ENCODE results near the gene PTPRG. TPM values are rescaled to one million over a fixed set of nuclear protein-coding genes. Genes with fewer than 3 reads are reported as not detected.

Gene PTPRG
- total RNA-seq, 1 donor, result 41.0 TPM

DNA sequence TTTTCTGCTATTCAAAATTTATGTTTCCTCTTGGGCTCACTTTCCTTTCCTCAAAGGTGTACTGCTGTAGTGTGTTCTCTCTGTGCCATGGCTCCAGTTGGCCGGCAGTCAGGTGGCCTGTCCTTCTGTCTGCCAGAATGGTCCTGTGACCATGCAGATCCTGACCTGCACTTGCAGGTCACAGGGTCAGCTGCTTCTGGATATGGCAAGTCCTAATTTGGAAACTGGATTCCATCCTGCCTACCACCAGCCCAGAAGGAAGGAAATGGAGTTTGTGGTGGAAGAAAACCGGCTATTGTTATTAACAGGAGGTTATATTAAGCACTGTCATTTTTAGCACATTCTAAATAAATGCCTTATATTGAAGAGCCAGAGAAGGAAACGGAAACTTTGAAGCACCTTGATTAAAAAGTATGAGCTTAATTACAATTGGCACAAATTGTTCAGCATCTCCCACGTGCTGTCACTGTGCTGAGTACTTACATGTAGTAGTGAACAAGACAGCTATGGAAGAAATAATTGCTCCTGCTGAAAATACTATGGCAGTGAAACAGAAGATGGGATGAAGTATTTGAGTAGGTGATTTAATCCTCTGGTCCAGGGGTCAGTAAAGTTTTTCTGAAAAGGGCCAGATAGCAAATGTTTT is 362.8 kb downstream of the PTPRG start:
- H3K4me3 ChIP-seq (ENCODE audit: low read depth, low read length), result no peak overlapping the region
- TF ChIP-seq, protein P1, sequence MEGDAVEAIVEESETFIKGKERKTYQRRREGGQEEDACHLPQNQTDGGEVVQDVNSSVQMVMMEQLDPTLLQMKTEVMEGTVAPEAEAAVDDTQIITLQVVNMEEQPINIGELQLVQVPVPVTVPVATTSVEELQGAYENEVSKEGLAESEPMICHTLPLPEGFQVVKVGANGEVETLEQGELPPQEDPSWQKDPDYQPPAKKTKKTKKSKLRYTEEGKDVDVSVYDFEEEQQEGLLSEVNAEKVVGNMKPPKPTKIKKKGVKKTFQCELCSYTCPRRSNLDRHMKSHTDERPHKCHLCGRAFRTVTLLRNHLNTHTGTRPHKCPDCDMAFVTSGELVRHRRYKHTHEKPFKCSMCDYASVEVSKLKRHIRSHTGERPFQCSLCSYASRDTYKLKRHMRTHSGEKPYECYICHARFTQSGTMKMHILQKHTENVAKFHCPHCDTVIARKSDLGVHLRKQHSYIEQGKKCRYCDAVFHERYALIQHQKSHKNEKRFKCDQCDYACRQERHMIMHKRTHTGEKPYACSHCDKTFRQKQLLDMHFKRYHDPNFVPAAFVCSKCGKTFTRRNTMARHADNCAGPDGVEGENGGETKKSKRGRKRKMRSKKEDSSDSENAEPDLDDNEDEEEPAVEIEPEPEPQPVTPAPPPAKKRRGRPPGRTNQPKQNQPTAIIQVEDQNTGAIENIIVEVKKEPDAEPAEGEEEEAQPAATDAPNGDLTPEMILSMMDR (IDR thresholded peaks at IDR 0.05; ENCODE audit: insufficient read depth, low read depth, low read length), result no peak
- no peak for DNase-seq (ENCODE audit: low read depth)

DNA sequence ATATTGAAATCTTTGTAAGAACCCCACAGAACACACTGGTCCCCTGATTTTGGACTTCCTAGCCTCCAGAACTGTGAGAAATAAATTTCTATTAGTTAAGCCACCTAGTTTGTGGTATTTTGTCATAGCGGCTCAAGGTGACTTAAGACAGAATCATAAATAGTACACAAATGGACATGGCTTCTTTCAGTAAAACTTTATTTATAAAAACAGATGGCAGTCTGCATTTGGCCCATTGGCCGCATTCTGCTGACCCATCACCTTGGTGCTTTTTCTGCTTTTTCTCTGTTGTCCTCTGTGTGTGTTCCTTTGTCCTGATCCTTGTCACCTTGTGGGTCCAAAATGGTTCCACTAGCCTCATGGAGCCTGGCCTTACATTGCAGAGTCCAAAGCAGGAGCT is 363.6 kb downstream of the PTPRG start:
- no peak overlapping the region for H3K4me3 ChIP-seq (ENCODE audit: low read depth, low read length)
- TF ChIP-seq, protein P1 (IDR thresholded peaks at IDR 0.05; ENCODE audit: insufficient read depth, low read depth, low read length), result no peak
- DNase-seq (ENCODE audit: low read depth), result no peak

DNA sequence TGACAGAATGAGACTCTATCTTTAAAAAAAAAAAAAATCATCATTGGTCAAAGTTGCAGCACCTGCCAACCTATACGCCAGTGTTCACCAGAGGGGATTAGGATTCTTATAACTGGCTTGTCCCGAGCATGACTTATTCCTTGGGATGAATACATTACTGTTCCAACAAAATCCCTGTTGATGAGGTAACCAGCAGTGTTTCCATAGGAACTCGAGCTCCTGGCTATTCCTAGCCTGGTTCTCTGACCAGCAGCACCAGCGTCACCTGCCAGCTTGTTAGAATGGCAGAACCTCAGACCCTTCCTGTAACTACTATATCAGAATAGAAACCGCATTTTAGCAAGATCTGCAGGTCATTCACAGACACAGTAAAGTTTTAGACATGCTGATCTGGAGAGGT is 364.4 kb downstream of the PTPRG start:
- no peak for DNase-seq (ENCODE audit: low read depth)
- TF ChIP-seq, protein P1 (IDR thresholded peaks at IDR 0.05; ENCODE audit: insufficient read depth, low read depth, low read length), result no peak
- no peak overlapping the region for H3K4me3 ChIP-seq (ENCODE audit: low read depth, low read length)

DNA sequence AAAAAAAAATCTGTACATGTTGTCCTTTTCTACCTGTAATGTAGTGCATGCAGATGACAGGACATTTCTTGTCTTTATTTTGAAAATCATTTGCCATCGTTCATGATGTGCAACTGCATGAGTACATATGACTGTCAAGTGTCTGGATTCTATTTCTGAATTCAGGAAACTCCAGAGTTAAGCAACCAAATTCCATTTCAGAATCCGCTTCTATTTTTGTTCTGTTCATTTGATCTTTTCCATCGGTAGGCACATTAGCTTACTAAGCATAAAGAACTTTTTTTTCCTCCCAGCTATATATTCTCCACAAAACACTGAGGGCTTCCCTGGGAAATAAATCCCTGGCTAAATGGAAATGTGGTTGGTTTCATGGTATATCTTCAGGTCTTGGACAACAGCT is 365.6 kb downstream of the PTPRG start:
- peak; percentile 37 for DNase-seq (ENCODE audit: low read depth)
- H3K4me3 ChIP-seq (ENCODE audit: low read depth, low read length), result no peak overlapping the region
- TF ChIP-seq, protein P1 (IDR thresholded peaks at IDR 0.05; ENCODE audit: insufficient read depth, low read depth, low read length), result no peak

DNA sequence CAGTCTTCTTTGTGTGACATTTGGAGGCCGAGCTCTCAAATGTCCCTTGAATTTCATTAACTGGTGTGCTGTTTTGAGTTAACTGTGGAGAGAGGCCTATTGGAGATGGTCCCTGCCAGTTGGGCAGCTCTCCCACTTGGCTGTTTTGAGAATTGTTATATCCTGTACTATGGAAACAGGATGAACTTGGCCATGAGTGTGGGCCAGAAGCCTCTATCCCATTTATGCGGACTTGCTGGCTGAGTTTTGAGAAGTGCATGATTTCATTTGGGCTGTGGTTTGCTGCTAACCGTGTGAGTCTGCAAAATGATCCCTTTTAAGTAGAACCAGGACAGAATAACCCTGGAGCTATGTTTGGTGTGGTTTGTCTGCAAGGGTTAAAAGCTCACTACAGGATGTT is 366.0 kb downstream of the PTPRG start:
- TF ChIP-seq, protein P1 (IDR thresholded peaks at IDR 0.05; ENCODE audit: insufficient read depth, low read depth, low read length), result no peak
- peak; percentile 42 for DNase-seq (ENCODE audit: low read depth)
- no peak overlapping the region for H3K4me3 ChIP-seq (ENCODE audit: low read depth, low read length)

DNA sequence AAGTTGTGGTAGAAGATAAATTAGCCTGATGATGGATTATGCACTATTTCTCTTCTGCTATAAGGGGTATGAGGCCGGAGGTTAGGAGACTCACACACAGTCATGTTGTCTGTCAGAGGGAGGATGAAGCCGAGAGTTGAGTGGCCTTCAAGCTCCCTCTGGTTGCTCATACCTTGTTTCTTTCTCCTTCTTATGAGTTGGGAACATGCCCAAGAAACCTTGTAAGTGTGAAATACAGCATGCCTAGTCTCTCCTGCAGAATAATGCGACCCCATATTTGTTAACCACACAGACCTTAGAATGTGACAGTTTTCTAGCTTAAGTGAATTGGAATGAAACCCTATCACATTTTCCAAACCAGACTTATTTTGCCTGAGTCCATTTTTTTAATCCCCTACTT is 366.7 kb downstream of the PTPRG start:
- TF ChIP-seq, protein P1 (IDR thresholded peaks at IDR 0.05; ENCODE audit: insufficient read depth, low read depth, low read length), result no peak
- no peak for DNase-seq (ENCODE audit: low read depth)
- H3K4me3 ChIP-seq (ENCODE audit: low read depth, low read length), result no peak overlapping the region

DNA sequence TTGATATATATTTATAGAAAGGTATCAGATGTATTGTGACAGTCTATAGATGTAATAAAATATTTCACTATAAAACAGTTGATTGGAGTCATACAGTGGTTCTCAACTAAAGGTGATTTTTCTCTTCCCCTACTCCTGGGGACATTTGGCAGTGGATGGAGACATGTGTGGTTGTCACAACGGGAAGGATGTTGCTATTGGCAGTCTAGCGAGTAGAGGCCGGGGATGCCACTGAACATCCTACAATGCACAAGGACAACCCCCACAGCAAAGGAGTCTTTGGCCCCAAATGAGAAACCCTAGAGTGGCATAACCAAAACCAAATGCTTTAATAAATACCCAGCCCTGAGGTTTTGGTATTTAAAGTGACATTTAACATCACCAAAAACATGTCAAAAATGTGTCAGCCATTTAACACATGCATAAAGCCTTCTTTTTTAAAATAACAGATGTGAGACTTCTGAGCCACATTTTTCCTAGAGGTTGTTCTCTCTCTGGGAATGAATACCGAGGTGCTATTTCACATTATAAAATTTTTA is 367.5 kb downstream of the PTPRG start:
- H3K4me3 ChIP-seq (ENCODE audit: low read depth, low read length), result no peak overlapping the region
- DNase-seq (ENCODE audit: low read depth), result no peak
- TF ChIP-seq, protein P1 (IDR thresholded peaks at IDR 0.05; ENCODE audit: insufficient read depth, low read depth, low read length), result no peak
